HEK293 (cell line): Measurements from ENCODE around the gene AGPAT1.

Experiments
- ZBTB8A ChIP-seq: fragments of 450-650 bp; formaldehyde crosslinking; IDR thresholded peaks from 2 replicates; pipeline ENCODE4 v1.5.1; 2016; ENCODE audit warnings: missing biosample characterization, missing genetic modification characterization
- ZNF138 ChIP-seq: fragments of 450-650 bp; formaldehyde crosslinking; IDR thresholded peaks from 2 replicates; pipeline ENCODE4 v1.5.1; 2016; ENCODE audit warnings: missing biosample characterization, missing genetic modification characterization, borderline replicate concordance
- ZNF140 ChIP-seq: fragments of 450-650 bp; formaldehyde crosslinking; IDR thresholded peaks from 2 replicates; pipeline ENCODE4 v1.5.1; 2016; ENCODE audit warnings: missing biosample characterization, missing genetic modification characterization
- ZNF747 ChIP-seq: fragments of 450-650 bp; formaldehyde crosslinking; IDR thresholded peaks from 2 replicates; pipeline ENCODE4 v1.5.1; 2016; ENCODE audit warnings: missing biosample characterization, missing genetic modification characterization
- TF ChIP-seq, protein P1 (sequence below): fragments of 450-650 bp; formaldehyde crosslinking; IDR thresholded peaks from 2 replicates; pipeline ENCODE4 v1.5.1; 2016; ENCODE audit warnings: missing biosample characterization, missing genetic modification characterization
- TF ChIP-seq, protein P2 (sequence below): fragments of 450-650 bp; formaldehyde crosslinking; IDR thresholded peaks from 2 replicates; pipeline ENCODE4 v1.5.1; 2016; ENCODE audit warnings: missing biosample characterization, missing genetic modification characterization, low read depth
- TF ChIP-seq, protein P3 (sequence below): fragments of 450-650 bp; IDR thresholded peaks from 2 replicates; pipeline ENCODE4 v1.5.1; 2018; ENCODE audit warnings: missing biosample characterization, missing genetic modification characterization

DNA sequence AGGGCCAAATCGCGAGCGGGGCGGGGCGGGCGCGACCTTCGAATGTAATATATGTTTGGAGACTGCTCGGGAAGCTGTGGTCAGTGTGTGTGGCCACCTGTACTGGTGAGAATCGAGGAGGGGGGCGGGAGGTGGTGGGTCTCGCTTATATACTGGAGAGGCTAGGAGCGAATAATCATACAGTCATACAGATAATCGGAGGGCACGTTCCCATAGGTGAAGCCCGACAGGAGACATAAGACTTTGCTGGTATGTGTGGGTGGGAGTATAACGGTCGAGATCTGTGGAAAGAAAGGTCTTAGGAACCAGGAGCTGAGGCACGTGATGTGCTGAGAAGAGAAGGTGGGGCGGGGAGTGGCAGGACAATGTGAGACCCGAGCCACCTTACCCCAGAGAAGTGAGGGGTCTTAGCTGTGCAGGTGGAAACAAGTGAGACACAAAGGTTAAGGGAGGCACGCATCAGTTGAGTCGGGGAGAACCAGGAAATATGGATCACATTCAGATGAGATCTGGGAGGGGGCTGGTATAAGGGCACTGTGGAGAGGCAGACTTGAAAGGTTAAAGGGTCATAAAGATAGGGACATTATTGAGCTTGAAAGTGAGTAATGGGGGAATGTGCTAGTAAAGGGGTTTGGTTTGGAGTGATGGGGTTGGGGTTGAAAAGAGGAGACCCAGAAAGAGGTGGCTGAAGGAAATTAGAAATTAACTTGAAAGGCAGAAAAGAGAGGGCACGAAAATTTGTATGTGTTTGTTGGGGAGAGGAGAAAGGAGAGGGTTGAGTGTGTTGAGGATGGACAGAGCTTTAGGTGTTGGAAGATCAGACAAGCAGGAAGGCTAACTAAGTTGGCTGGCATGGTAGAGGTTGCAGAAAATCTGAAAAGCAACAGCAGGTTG, 2.9 kb upstream of the AGPAT1 start:
- TF ChIP-seq, protein P1, sequence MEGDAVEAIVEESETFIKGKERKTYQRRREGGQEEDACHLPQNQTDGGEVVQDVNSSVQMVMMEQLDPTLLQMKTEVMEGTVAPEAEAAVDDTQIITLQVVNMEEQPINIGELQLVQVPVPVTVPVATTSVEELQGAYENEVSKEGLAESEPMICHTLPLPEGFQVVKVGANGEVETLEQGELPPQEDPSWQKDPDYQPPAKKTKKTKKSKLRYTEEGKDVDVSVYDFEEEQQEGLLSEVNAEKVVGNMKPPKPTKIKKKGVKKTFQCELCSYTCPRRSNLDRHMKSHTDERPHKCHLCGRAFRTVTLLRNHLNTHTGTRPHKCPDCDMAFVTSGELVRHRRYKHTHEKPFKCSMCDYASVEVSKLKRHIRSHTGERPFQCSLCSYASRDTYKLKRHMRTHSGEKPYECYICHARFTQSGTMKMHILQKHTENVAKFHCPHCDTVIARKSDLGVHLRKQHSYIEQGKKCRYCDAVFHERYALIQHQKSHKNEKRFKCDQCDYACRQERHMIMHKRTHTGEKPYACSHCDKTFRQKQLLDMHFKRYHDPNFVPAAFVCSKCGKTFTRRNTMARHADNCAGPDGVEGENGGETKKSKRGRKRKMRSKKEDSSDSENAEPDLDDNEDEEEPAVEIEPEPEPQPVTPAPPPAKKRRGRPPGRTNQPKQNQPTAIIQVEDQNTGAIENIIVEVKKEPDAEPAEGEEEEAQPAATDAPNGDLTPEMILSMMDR (tag by site-specific recombination) = no peak
- TF ChIP-seq ZNF747 (tag by site-specific recombination) = no peak
- no peak for TF ChIP-seq ZNF138
- TF ChIP-seq ZNF140 (tag by site-specific recombination) = no peak
- peak; percentile 38; the same call in 1 of the 2 replicates for TF ChIP-seq ZBTB8A (tag by site-specific recombination)
- TF ChIP-seq, protein P2, sequence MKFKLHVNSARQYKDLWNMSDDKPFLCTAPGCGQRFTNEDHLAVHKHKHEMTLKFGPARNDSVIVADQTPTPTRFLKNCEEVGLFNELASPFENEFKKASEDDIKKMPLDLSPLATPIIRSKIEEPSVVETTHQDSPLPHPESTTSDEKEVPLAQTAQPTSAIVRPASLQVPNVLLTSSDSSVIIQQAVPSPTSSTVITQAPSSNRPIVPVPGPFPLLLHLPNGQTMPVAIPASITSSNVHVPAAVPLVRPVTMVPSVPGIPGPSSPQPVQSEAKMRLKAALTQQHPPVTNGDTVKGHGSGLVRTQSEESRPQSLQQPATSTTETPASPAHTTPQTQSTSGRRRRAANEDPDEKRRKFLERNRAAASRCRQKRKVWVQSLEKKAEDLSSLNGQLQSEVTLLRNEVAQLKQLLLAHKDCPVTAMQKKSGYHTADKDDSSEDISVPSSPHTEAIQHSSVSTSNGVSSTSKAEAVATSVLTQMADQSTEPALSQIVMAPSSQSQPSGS (tag by site-specific recombination) = no peak
- TF ChIP-seq, protein P3, sequence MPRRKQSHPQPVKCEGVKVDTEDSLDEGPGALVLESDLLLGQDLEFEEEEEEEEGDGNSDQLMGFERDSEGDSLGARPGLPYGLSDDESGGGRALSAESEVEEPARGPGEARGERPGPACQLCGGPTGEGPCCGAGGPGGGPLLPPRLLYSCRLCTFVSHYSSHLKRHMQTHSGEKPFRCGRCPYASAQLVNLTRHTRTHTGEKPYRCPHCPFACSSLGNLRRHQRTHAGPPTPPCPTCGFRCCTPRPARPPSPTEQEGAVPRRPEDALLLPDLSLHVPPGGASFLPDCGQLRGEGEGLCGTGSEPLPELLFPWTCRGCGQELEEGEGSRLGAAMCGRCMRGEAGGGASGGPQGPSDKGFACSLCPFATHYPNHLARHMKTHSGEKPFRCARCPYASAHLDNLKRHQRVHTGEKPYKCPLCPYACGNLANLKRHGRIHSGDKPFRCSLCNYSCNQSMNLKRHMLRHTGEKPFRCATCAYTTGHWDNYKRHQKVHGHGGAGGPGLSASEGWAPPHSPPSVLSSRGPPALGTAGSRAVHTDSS (tag by site-specific recombination) = no peak
